Type B pancreatic cell (in vitro differentiated cells): ENCODE data around the gene COL21A1. TPM values are rescaled to one million over a fixed set of nuclear protein-coding genes. Genes with fewer than 3 reads are reported as not detected.
A peak's percentile ranks its signal among the peaks of the same experiment; 100 is the strongest.

Source experiments
- DNase-seq: peaks from one replicate; pipeline ENCODE4 v3.0.0; 2021; ENCODE audit warnings: mixed read lengths; ENCODE audit not compliant: unreplicated experiment; ENCODE audit errors: extremely low spot score
- H3K27ac Mint-ChIP-seq: 2 replicates; pipeline ENCODE4 v1.8.0; 2021; ENCODE audit warnings: mild to moderate bottlenecking, mixed read lengths
- H3K27me3 Mint-ChIP-seq: 2 replicates; pipeline ENCODE4 v1.8.0; 2021; ENCODE audit warnings: mixed read lengths
- H3K36me3 Mint-ChIP-seq: 2 replicates; pipeline ENCODE4 v1.8.0; 2021; ENCODE audit warnings: mixed read lengths
- H3K4me1 Mint-ChIP-seq: one replicate; pipeline ENCODE4 v1.8.0; 2021; ENCODE audit warnings: mixed read lengths; ENCODE audit not compliant: unreplicated experiment
- H3K4me3 Mint-ChIP-seq: 2 replicates; pipeline ENCODE4 v1.8.0; 2021; ENCODE audit warnings: mild to moderate bottlenecking, mixed read lengths
- H3K9me3 Mint-ChIP-seq: 2 replicates; pipeline ENCODE4 v1.8.0; 2021; ENCODE audit warnings: mixed read lengths
- long read RNA-seq: library from polyadenylated mRNA; unstranded; transcript quantifications from one replicate; pipeline ENCODE4 v2.0.0, GENCODE V29; 2020
- total RNA-seq: library from RNA; stranded (reverse); gene quantifications from 2 replicates; pipeline ENCODE4 v1.2.1, GENCODE V29; 2021; ENCODE audit warnings: low replicate concordance
- TF ChIP-seq, protein P1 (sequence below): fragments of 200-600 bp; sonication (generic); conservative IDR thresholded peaks from 2 replicates; pipeline ENCODE4 v1.5.0; 2021; ENCODE audit warnings: antibody characterized with exemption, mild to moderate bottlenecking

Gene COL21A1
- 12.2 and 12.8 TPM in 2 replicates for total RNA-seq
- long read RNA-seq, partial matches to known transcripts: 1 of 2 reads
- long read RNA-seq, other reads (novel, unspliced or antisense): 1 of 2 reads

DNA sequence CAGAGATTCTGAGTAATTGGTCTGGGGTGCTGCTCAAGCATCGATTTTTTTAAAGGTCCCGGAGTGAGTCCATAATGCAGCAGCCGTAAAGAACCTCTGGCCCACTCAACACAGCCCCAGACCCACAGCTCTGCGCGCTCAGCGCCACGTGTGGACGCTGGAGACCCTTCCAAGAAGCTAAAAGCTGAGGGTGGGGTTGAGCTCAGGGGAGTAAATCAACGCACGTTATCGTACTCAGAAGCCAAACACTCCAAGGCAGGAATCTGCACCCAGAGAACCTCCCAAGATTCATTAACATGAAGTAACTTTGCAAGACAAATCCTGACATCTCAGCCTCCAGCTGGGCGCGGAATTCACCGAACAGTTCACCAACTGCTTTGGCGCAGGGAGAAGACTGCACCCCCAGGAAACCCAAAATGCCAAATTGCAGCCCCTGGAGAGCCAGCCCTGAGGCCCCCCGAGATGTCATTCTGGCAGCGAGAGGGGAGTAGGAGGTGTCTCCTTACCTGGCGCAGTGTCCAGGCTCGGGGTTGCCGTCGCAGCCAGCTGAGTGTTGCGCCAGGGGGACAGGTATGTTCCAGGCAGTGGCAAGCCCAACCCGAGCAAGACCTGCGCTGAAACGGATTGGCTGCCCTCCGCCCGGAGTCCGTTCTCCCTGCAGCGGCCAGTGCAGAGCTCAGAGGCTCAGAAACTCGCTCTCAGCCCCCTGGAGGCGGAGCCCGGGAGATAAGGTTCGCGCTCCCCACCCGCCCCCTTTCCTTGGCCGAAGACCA, at the start of gene COL21A1:
COL21A1 (minus strand) TSS at position 700 of the 773 bp plus-strand sequence. CDS start 64,962 bp downstream, outside the sequence.
- Mint-ChIP-seq H3K27me3 (peaks cover 43% of the 10 kb centered on the region), H3K36me3 (no peaks in the 10 kb centered on the region), H3K27ac (no peak within 1 kb of the TSS), H3K9me3 (no peaks in the 10 kb centered on the region), H3K4me1 (peaks cover 9% of the 10 kb centered on the region), H3K4me3 (peak within 1 kb of the TSS; percentile 89)
- peak; percentile 74 for DNase-seq
- TF ChIP-seq, protein P1, sequence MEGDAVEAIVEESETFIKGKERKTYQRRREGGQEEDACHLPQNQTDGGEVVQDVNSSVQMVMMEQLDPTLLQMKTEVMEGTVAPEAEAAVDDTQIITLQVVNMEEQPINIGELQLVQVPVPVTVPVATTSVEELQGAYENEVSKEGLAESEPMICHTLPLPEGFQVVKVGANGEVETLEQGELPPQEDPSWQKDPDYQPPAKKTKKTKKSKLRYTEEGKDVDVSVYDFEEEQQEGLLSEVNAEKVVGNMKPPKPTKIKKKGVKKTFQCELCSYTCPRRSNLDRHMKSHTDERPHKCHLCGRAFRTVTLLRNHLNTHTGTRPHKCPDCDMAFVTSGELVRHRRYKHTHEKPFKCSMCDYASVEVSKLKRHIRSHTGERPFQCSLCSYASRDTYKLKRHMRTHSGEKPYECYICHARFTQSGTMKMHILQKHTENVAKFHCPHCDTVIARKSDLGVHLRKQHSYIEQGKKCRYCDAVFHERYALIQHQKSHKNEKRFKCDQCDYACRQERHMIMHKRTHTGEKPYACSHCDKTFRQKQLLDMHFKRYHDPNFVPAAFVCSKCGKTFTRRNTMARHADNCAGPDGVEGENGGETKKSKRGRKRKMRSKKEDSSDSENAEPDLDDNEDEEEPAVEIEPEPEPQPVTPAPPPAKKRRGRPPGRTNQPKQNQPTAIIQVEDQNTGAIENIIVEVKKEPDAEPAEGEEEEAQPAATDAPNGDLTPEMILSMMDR: peak; percentile 68

DNA sequence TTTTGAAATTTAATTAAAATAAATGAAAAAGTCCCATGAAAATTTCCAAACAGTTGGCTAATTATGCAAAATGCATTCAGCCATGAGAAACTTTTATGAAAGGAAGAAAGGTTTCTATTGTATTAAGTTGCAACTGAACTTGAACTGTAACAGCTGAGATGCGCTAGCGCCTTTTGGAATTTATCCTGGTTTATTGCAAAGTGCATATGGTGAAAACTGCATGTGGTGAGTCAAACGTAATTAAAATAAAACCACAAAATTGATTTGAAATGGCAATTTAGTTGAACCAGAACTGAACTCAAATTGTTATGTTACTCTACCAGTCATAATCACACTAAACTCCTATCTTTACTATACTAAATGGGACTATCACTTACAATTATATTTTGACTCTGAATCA, 46.4 kb upstream of the COL21A1 start:
- peaks cover 4% of the 10 kb centered on the region for H3K4me1 Mint-ChIP-seq
- TF ChIP-seq, protein P1: no peak
- no peak overlapping the region for H3K4me3 Mint-ChIP-seq
- H3K9me3 Mint-ChIP-seq: no peaks in the 10 kb centered on the region
- H3K27me3 Mint-ChIP-seq: peaks cover 3% of the 10 kb centered on the region
- no peak for DNase-seq
- H3K36me3 Mint-ChIP-seq: no peaks in the 10 kb centered on the region
- H3K27ac Mint-ChIP-seq: no peak overlapping the region

DNA sequence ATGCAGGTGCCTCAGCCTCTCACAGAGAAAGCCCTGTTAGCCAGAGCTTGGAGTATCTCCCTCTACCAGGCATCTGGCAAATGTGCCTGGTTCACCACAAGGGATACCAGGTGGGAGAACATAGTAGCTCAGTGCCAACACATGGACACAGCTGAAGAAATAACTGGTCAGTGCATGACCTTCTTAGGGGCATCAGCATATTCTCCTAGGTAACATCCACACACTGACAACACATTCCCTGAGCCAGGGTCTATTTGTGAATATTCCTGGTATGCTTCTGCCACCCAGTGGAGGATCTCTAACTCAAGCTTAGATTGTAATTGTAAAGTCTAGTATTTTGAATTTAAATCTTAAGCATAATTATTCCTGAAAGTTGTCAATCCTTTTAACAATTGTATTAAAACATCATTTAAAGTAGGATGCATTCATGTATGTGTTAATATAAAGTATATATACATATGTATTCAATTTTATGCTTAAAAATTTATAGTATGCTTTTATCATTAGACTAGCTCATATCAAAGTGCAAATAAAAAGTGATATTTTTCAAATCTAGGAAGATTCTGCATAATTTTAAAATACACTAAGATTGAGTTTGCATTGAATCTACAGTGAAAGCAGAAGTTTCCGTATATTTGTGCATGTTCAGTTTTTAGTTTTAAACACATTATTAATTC, 45.3 kb upstream of the COL21A1 start:
- no peak overlapping the region for H3K27ac Mint-ChIP-seq
- H3K4me3 Mint-ChIP-seq: no peak overlapping the region
- no peak for DNase-seq
- H3K27me3 Mint-ChIP-seq: peaks cover 3% of the 10 kb centered on the region
- no peaks in the 10 kb centered on the region for H3K36me3 Mint-ChIP-seq
- H3K4me1 Mint-ChIP-seq: peaks cover 4% of the 10 kb centered on the region
- TF ChIP-seq, protein P1: peak; percentile 92
- H3K9me3 Mint-ChIP-seq: peaks cover under 1% of the 10 kb centered on the region

DNA sequence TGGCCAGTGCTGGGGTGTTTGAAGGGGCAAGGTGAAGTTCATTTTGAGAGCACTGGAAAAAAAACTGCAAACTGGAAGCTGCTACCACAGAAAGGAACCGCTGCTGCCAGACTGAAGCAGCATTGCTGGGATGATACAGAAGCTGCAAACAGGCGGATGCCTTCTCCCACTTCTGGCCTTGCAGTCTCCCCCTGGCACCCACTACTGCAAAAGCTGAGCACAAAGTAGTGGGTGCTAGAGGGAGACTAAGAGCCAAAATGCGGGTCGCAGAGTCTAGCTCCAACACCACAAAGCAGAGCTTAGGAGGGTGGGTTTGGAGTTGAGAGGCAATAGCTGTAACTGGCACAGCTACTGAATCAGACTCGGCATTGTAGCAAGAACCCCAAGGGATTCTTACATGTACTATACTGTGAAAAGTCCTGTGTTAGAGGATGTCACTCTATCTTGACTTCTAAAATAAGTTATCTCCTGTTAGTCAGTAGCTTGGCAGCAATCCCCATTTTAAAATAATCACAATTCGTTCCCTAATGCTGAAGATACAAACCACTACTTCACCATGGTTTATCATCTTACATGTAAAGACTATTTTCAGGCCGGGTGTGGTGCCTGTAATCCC, 44.0 kb upstream of the COL21A1 start:
- Mint-ChIP-seq H3K27ac (no peak overlapping the region), H3K9me3 (peaks cover 3% of the 10 kb centered on the region), H3K36me3 (no peaks in the 10 kb centered on the region), H3K27me3 (peaks cover 3% of the 10 kb centered on the region), H3K4me1 (peaks cover 4% of the 10 kb centered on the region), H3K4me3 (no peak overlapping the region)
- TF ChIP-seq, protein P1: no peak
- DNase-seq: no peak

DNA sequence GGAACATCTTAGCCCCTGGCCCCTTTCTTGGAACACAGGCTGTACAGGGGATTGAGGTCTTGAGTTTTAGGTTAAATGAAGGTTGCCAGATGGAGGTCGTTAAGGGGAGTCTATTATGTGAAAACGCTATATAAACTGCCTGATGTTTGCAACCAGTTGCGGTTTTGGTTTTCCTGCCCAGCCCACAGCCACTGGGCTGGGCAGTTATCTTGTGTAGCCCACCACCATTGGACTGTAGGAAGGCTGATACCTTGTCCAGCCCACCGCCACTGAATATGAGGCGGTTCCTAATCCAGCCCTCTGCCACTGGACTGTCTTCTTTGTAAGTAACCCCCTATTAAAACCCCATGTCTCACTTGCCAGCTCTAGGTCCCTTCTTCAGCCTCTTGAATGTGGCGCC, 42.3 kb upstream of the COL21A1 start:
- no peak for DNase-seq
- peaks cover 3% of the 10 kb centered on the region for H3K27me3 Mint-ChIP-seq
- H3K4me3 Mint-ChIP-seq: no peak overlapping the region
- no peak overlapping the region for H3K27ac Mint-ChIP-seq
- TF ChIP-seq, protein P1: no peak
- H3K4me1 Mint-ChIP-seq: peaks cover 10% of the 10 kb centered on the region
- H3K36me3 Mint-ChIP-seq: peaks cover 4% of the 10 kb centered on the region
- peaks cover 8% of the 10 kb centered on the region for H3K9me3 Mint-ChIP-seq
